GM19240 (cell line): Measurements from ENCODE around the gene NRXN2.

ENCODE experiments used
- DNase-seq: peaks from one replicate; pipeline ENCODE4 v3.0.0; 2011; ENCODE audit warnings: low spot score; ENCODE audit not compliant: insufficient read length

Gene NRXN2

GRCh38 chr11:64723117-64723906, at the start of gene NRXN2:
Gene NRXN2, minus strand, starts transcription at chr11:64723197. Its CDS starts 9,498 bp downstream, at chr11:64713699.
- DNase-seq = peak; percentile 94

GRCh38 chr11:64772303-64773018, 49.5 kb upstream of the NRXN2 start:
- no peak for DNase-seq

- no peak for DNase-seq
Measured at GRCh38 chr11:64771861-64772260, 48.9 kb upstream of the NRXN2 start.

GRCh38 chr11:64770120-64770519, 47.1 kb upstream of the NRXN2 start:
- no peak for DNase-seq

- DNase-seq = no peak
Measured at GRCh38 chr11:64769283-64769682, 46.3 kb upstream of the NRXN2 start.

- no peak for DNase-seq
Measured at GRCh38 chr11:64768300-64768694, 45.3 kb upstream of the NRXN2 start.

- no peak for DNase-seq
Measured at GRCh38 chr11:64767344-64768299, 44.6 kb upstream of the NRXN2 start.

- no peak for DNase-seq
Measured at GRCh38 chr11:64766881-64767280, 43.9 kb upstream of the NRXN2 start.

- DNase-seq = no peak
Measured at GRCh38 chr11:64765851-64766665, 43.1 kb upstream of the NRXN2 start.

- DNase-seq = no peak
Measured at GRCh38 chr11:64765291-64765850, 42.4 kb upstream of the NRXN2 start.

- DNase-seq = no peak
Measured at GRCh38 chr11:64764753-64765152, 41.8 kb upstream of the NRXN2 start.

- no peak for DNase-seq
Measured at GRCh38 chr11:64764040-64764611, 41.1 kb upstream of the NRXN2 start.

GRCh38 chr11:64763526-64764039, 40.6 kb upstream of the NRXN2 start:
- no peak for DNase-seq

- no peak for DNase-seq
Measured at GRCh38 chr11:64762674-64763525, 39.9 kb upstream of the NRXN2 start.

- DNase-seq = no peak
Measured at GRCh38 chr11:64762277-64762673, 39.3 kb upstream of the NRXN2 start.

GRCh38 chr11:64760759-64761420, 37.9 kb upstream of the NRXN2 start:
- no peak for DNase-seq

GRCh38 chr11:64759722-64760719, 37.0 kb upstream of the NRXN2 start, which contains the start of gene PYGM:
Gene PYGM, minus strand, starts transcription at chr11:64759974. Its CDS starts 76 bp downstream, at chr11:64759898.
- DNase-seq = no peak
